GM19468 (cell line): Measurements from ENCODE around the gene HAPLN1.

Experiments
- ATAC-seq: cut with Tn5 transposase; IDR thresholded peaks from one replicate; pipeline ENCODE4 v1.9.1; 2021; ENCODE audit warnings: mild to moderate bottlenecking, moderate library complexity, moderate number of reproducible peaks; ENCODE audit not compliant: unreplicated experiment; ENCODE audit errors: extremely low read depth

HAPLN1 gene

DNA sequence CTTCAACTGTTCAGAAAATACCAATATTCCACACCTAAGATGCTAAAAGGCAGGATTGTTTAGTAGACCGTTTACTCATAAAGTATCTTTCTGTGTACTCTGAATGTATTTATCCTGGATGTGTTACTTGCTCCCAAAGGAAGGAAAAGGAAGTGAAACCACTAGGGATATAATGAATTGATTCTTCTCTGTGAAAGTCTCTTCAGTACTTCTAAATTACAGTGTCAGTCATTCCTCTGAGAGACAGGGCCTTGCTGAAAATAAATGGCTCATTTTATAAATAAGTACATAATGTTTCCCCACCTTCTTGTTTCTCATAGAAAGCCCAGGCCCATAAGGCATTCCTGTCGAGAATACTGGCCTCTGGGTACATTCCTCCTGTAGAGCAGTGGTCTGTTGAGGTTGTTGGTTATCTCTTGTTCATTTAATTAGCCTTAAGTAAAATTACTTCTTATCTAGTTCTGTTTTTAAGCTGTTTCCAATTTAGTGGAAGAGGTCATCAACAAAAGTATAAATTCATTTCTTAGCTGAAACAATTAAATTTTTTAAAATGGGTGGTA, 1.6 kb downstream of the HAPLN1 start:
- no peak for ATAC-seq

DNA sequence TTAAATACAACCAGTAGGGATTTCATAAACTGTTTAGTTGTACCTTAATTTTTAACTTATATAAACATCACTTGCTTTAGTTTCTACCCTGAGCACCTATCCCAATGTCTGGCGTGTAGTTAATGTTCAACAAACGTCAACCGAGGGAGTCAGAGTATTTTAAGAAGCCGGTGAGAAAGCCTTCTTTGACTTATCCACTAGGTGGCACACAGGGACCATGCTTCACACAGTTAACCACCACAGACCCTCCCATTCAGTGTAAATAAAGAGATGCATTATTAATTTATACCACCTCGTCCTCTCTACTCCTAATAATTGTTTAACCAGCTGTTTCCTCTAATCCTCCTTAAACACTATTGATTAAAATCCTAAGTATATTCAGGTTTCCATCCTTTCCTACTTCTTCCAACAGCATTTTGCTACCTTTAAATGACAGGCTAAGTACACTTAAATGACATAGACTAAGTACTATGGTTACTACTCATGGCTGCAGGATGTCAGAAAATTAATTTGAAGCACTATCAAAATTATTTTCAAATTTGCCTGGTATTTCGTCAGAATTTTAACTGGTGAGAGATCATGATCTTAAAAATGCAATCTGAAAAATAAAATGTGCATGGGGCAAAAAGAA, 2.3 kb downstream of the HAPLN1 start:
- ATAC-seq = peak; percentile 74

GRCh38 chr5:83715236-83716065, 5.2 kb downstream of the HAPLN1 start:
- ATAC-seq = no peak

DNA sequence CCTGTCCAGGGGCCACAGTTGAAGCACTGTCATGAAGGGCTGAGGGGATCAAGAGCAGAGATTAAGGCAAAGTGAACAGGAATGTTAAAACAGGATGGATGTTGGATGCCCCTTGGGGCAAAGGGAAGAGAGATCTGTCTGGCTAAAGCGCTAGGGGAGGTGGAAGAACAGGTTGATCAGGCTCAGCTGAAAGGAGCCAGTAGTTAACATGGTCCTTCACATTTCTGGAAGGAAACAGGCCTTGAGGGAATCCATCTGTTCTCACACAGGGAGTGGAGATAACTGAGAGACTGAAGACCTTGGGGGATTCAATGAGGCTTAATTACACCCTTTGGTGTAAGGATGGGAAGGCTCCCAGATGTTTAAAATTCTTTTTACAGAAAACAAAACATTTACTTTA, 5.8 kb downstream of the HAPLN1 start:
- ATAC-seq = no peak

- ATAC-seq = peak; percentile 68
Observed at GRCh38 chr5:83711982-83712601, 8.6 kb downstream of the HAPLN1 start.

DNA sequence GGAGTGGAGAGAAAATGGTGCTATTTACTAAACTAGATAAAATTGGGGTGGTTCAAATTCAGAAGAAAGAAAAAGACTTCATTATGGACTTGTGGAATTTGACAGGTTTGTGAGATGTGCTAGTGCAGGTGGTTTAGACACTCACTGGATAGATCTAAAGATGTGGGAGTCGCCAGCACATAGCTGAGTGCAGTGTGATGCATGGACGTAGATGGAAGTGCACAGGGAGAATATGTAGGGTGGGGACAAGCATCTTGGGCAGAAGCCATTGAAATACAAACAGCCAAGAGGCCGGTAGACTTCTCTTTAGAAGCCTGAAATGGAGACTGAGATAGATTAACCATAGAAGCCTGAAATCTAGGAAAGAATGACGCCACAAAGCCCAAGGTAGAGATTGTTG, 10.7 kb downstream of the HAPLN1 start:
- no peak for ATAC-seq

GRCh38 chr5:83708170-83708569, 12.5 kb downstream of the HAPLN1 start:
- ATAC-seq = no peak

- no peak for ATAC-seq
Observed at GRCh38 chr5:83703059-83703458, 17.6 kb downstream of the HAPLN1 start.

DNA sequence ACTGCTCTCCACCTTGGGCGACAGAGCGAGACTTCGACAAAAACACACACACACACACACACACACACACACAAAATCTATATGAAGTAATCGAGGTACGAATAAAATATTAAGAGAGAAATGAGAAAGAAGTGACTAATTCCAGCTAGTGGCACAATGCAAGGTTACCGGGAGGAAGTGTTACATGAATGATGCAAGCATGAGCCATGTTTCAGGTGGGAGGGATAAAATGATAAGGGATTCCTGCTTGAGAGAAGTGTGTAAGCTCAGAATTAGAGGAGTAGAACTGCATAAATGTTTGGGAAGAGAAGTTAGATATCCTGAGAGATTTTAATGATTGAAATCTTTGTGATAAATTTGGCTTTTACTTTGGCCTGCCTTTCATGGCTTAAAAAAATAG, 18.8 kb downstream of the HAPLN1 start:
- ATAC-seq = no peak

DNA sequence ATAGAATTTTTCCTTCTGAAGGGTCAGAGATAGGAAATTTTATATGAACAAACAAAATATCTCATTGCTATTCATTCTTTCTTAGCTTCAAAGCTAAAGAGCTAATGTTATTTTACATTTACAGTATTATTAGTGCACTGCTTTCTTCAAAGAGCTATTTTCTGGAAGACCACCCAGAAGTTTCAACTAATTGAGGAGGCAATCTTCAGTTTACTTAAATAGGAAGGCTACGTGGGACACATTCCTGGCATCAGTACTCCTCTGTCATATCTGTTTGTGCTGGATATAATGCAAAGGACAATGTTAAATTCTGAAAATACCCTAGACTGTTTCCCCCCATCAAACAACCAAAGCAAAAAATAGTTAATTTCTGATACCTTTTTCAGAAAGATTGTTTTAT, 30.8 kb downstream of the HAPLN1 start:
- ATAC-seq = no peak

- no peak for ATAC-seq
Observed at GRCh38 chr5:83688281-83688680, 32.4 kb downstream of the HAPLN1 start.

GRCh38 chr5:83687124-83687619, 33.5 kb downstream of the HAPLN1 start:
- no peak for ATAC-seq

DNA sequence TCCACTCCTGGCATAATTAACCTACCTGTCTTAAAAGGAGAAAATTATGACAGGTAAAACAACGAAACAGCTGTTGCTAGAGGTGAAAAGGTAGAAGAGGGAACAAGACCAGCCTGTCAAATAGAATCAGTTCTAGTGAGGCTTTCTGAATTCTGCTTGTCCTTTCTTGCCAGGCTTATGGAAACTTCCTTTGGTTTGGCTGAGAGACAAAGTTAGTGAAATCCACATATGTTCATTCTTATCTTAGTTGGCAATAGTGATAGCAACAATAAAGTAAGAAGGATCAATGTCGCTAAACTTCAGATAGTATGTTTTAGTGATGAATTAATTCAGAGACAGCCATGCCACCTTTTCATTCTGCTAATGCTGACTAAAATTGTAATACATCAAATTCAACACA, 34.4 kb downstream of the HAPLN1 start:
- no peak for ATAC-seq

GRCh38 chr5:83683836-83684235, 36.8 kb downstream of the HAPLN1 start:
- ATAC-seq = no peak

- ATAC-seq = no peak
Observed at GRCh38 chr5:83672646-83673045, 48.0 kb downstream of the HAPLN1 start.

- ATAC-seq = no peak
Observed at GRCh38 chr5:83672158-83672557, 48.5 kb downstream of the HAPLN1 start.

DNA sequence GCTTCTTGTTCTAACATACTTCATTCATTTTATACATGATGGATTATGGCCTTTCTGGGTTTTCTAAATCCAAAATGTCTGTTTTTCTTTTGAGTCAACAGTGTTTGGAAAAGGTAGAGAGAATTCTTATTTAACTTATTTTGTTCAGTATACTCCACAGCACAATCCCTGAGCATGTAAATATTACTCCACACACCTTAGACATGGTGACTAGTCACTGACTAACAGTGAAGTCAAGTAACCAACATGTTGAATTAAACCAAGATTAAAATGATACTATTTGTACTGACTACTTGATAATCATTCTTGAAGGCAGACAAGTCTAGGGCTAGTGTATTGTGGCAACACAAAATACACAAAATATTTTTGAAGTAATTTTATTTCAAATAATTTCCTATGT, 55.0 kb downstream of the HAPLN1 start:
- ATAC-seq = no peak

GRCh38 chr5:83662558-83662957, 58.1 kb downstream of the HAPLN1 start:
- no peak for ATAC-seq

DNA sequence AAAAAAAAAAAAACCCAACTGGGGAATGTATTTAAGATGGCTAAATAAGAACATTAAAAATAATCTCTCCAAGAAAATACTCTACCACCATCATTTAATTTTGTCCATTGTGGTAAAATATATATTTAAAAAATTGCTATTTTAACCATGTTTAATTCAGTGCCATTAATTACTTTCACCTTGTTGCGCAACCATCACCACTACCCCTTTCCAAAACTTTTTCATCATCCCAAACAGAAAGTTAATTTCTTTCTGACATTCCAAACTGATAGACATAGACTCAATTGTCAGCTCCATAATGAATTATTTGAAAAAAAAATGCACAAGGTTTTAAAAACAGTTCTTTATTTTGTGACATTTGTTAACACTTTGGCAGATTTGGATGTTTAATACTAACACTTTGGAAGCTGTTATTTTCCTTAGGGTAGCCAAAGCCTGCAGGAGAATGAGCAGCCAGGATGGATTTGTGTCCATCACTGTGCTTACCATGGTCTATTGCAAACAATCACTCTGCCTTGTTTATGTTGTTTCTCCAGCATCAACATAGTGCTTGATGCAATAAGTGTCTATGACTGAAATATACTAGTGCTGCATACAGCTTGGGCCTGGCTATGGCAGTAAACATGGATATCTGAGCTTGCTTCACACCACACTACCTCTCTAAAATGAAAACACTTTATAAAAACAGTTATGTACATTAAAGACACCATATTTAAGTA, 62.7 kb downstream of the HAPLN1 start:
- ATAC-seq = no peak

- no peak for ATAC-seq
Observed at GRCh38 chr5:83654427-83654994, 66.1 kb downstream of the HAPLN1 start.
